ENCODE results near the gene PSMA5.

The PSMA5 gene

GRCh38 chr1:109468903-109469302, 42.7 kb upstream of the PSMA5 start:
- ChIA-PET POLR2A (no interaction called here), CTCF (interaction anchor here (0.8 to 1.4 kb wide), 5 partner anchors 9 to 186 kb away, joined by 3 to 6 read pairs (median 3); partner anchors contain the start of genes CYB561D1 and PSRC1)
- no peak for TF ChIP-seq CTCF (IDR thresholded peaks at IDR 0.05; ENCODE audit: control extremely low read depth, extremely low read depth, low read depth, missing control alignments)
- DNase-seq (ENCODE audit: extremely low spot score): no peak

- DNase-seq (ENCODE audit: extremely low spot score): peak; percentile 2
- ChIA-PET CTCF (interaction anchor here (1.1 to 1.6 kb wide), 2 partner anchors 26 to 64 kb away, joined by 4 read pairs; partner anchors contain the start of gene CYB561D1), POLR2A (no interaction called here)
- no peak for TF ChIP-seq CTCF (IDR thresholded peaks at IDR 0.05; ENCODE audit: control extremely low read depth, extremely low read depth, low read depth, missing control alignments)
These were observed 41.8 kb upstream of the PSMA5 start for GRCh38 chr1:109468061-109468460.

- ChIA-PET CTCF (interaction anchor here (1.1 to 1.6 kb wide), 2 partner anchors 27 to 65 kb away, joined by 4 read pairs; partner anchors contain the start of gene CYB561D1), POLR2A (no interaction called here)
- no peak for TF ChIP-seq CTCF (IDR thresholded peaks at IDR 0.05; ENCODE audit: control extremely low read depth, extremely low read depth, low read depth, missing control alignments)
- DNase-seq (ENCODE audit: extremely low spot score): peak; percentile 14
These were observed 41.1 kb upstream of the PSMA5 start for GRCh38 chr1:109467301-109467777.

- POLR2A ChIA-PET: no interaction called here
- peak; percentile 34 for DNase-seq (ENCODE audit: extremely low spot score)
These were observed 40.4 kb upstream of the PSMA5 start, which contains the start of gene SYPL2 for GRCh38 chr1:109466452-109467300. Gene SYPL2, plus strand, starts transcription at chr1:109466546. Its CDS starts 298 bp downstream, at chr1:109466844.

GRCh38 chr1:109466125-109466451, 39.8 kb upstream of the PSMA5 start:
- ChIA-PET CTCF (interaction anchor here (1.3 kb wide), 1 partner anchor 27 kb away, joined by 3 read pairs; no protein-coding TSS in a partner anchor), POLR2A (no interaction called here)
- DNase-seq (ENCODE audit: extremely low spot score): peak; percentile 3
- no peak for TF ChIP-seq CTCF (IDR thresholded peaks at IDR 0.05; ENCODE audit: control extremely low read depth, extremely low read depth, low read depth, missing control alignments)

More at GRCh38 chr1:109466452-109467300, 40.4 kb upstream of the PSMA5 start, which contains the start of gene SYPL2:
- TF ChIP-seq CTCF (IDR thresholded peaks at IDR 0.05; ENCODE audit: control extremely low read depth, extremely low read depth, low read depth, missing control alignments): no peak
- CTCF ChIA-PET: interaction anchor here (1.3 to 1.6 kb wide), 2 partner anchors 26 to 66 kb away, joined by 3 to 4 read pairs; no protein-coding TSS in a partner anchor

GRCh38 chr1:109457819-109458218, 31.6 kb upstream of the PSMA5 start:
- no peak for TF ChIP-seq CTCF (IDR thresholded peaks at IDR 0.05; ENCODE audit: control extremely low read depth, extremely low read depth, low read depth, missing control alignments)
- ChIA-PET CTCF (interaction anchor here (1.0 to 1.9 kb wide), 5 partner anchors 9 to 59 kb away, joined by 3 to 4 read pairs (median 4); partner anchors contain the start of gene CYB561D1), POLR2A (interaction anchor here (0.6 kb wide), 1 partner anchor 12 kb away, joined by 5 read pairs; no protein-coding TSS in a partner anchor)
- DNase-seq (ENCODE audit: extremely low spot score): no peak

Measured in GM10248 (cell line).